Measurements from ENCODE around the gene CITED2. TPM values are rescaled to one million over a fixed set of nuclear protein-coding genes. Genes with fewer than 3 reads are reported as not detected.

CITED2 gene
- total RNA-seq, 1 experiment from 2014 or later, result 46.1 TPM

Other genes with a start within 250 kb of the CITED2 start
- gene HECA, start 239.6 kb downstream of the CITED2 start, total RNA-seq (2021; ENCODE audit: unreplicated experiment), result 10.7 TPM
- 0.05 TPM for gene TXLNB, start 82.7 kb downstream of the CITED2 start, total RNA-seq (2021; ENCODE audit: unreplicated experiment)

Measured in HCT116 (cell line).